Keratinocyte (primary cell): ENCODE data around the gene HOXA7. TPM values are rescaled to one million over a fixed set of nuclear protein-coding genes. Genes with fewer than 3 reads are reported as not detected.

Experiments
- DNase-seq: peaks from one replicate; pipeline ENCODE4 v3.0.0-alpha.2; 2011; ENCODE audit warnings: low read depth, missing footprints, low spot score
- FAIRE-seq: peaks from 2 replicates; lab custom pipeline; 2011; peaks lifted over from hg19 to GRCh38; lab: Jason Lieb, UNC
- H2AFZ ChIP-seq: 2 replicates; pipeline ENCODE4 v1.6.0; 2012; ENCODE audit warnings: low read length, control low read depth, inconsistent platforms; ENCODE audit not compliant: control insufficient read depth
- H3K27ac ChIP-seq: 2 replicates; pipeline ENCODE4 v1.5.1; 2011; ENCODE audit warnings: low read length; ENCODE audit not compliant: control insufficient read depth, insufficient read depth
- H3K27me3 ChIP-seq: 3 replicates; pipeline ENCODE4 v1.6.0; 2011; ENCODE audit warnings: low read length; ENCODE audit not compliant: control insufficient read depth, insufficient read depth; ENCODE audit errors: extremely low read depth
- H3K36me3 ChIP-seq, 2 experiments: 2 replicates in 1 of 2; 3 replicates in 1 of 2; pipeline ENCODE4 v1.5.1; 2011; ENCODE audit warnings: low read length in 2 of 2, mild to moderate bottlenecking in 1 of 2; ENCODE audit not compliant: control insufficient read depth in 2 of 2, insufficient read depth in 2 of 2; ENCODE audit errors: extremely low read depth in 1 of 2
- H3K4me1 ChIP-seq: 3 replicates; pipeline ENCODE4 v1.5.1; 2011; ENCODE audit warnings: low read length; ENCODE audit not compliant: control insufficient read depth, insufficient read depth; ENCODE audit errors: extremely low read depth
- H3K4me2 ChIP-seq: 3 replicates; pipeline ENCODE4 v1.6.0; 2011; ENCODE audit warnings: low read depth, low read length; ENCODE audit not compliant: control insufficient read depth, insufficient read depth; ENCODE audit errors: extremely low read depth
- H3K4me3 ChIP-seq, 3 experiments: fragments of 200-600 bp in 1 of 3; sonication (generic) in 1 of 3; 2 replicates in 2 of 3; 3 replicates in 1 of 3; pipeline ENCODE4 v1.5.1; 2011 to 2016; ENCODE audit warnings: low read length in 3 of 3, mild to moderate bottlenecking in 3 of 3, control low read depth in 2 of 3, inconsistent platforms in 1 of 3, low read depth in 1 of 3, mixed read lengths in 1 of 3, mixed run types in 1 of 3, moderate library complexity in 1 of 3; ENCODE audit not compliant: control insufficient read depth in 2 of 3, insufficient read depth in 2 of 3; ENCODE audit errors: extremely low read depth in 1 of 3
- H3K79me2 ChIP-seq: 2 replicates; pipeline ENCODE4 v1.6.0; 2012; ENCODE audit warnings: low read length; ENCODE audit not compliant: control insufficient read depth, insufficient read depth
- H3K9ac ChIP-seq: 3 replicates; pipeline ENCODE4 v1.6.0; 2011; ENCODE audit warnings: low read length; ENCODE audit not compliant: control insufficient read depth, insufficient read depth; ENCODE audit errors: extremely low read depth
- H3K9me1 ChIP-seq: 3 replicates; pipeline ENCODE4 v1.6.0; 2011; ENCODE audit warnings: low read length; ENCODE audit not compliant: control insufficient read depth, insufficient read depth; ENCODE audit errors: extremely low read depth
- H3K9me3 ChIP-seq: 2 replicates; pipeline ENCODE4 v1.5.1; 2012; ENCODE audit warnings: low read depth, low read length; ENCODE audit not compliant: control insufficient read depth
- H4K20me1 ChIP-seq: 3 replicates; pipeline ENCODE4 v1.6.0; 2011; ENCODE audit warnings: low read length; ENCODE audit not compliant: control insufficient read depth, insufficient read depth; ENCODE audit errors: extremely low read depth
- EZH2 ChIP-seq: IDR thresholded peaks from one replicate; pipeline ENCODE4 v1.6.1; 2012; ENCODE audit warnings: inconsistent platforms, mild to moderate bottlenecking, low read length, moderate library complexity
- dilution Hi-C: fragments of 300-500 bp; cut with MboI; formaldehyde crosslinking; loops from one replicate; pipeline ENCODE4 v1.7.0; 2020; ENCODE audit warnings: low sequenced_read_pairs; ENCODE audit not compliant: extremely low pct_ligation_motif_present
- polyA plus RNA-seq, 5 experiments: library from polyadenylated mRNA; depleted of rRNA in 3 of 5; stranded (reverse) in 3 of 5; stranded (forward) in 1 of 5; unstranded in 1 of 5; fragments of >200 nt; gene quantifications; 1 replicate in 1 of 5; 2 replicates in 3 of 5; 3 replicates in 1 of 5; pipeline versions ENCODE4 v1.2.1 to v1.2.3, GENCODE V29; 2011 to 2012; ENCODE audit warnings: missing spikeins in 2 of 5, low read depth in 1 of 5, low replicate concordance in 1 of 5
- TF ChIP-seq, protein P1 (sequence below), 3 experiments: IDR thresholded peaks in 1 of 3; conservative IDR thresholded peaks in 1 of 3; optimal IDR thresholded peaks in 1 of 3; 2 replicates in 2 of 3; 3 replicates in 1 of 3; pipeline versions ENCODE3 to v1.5.1; 2011; ENCODE audit warnings: low read length in 3 of 3, mild to moderate bottlenecking in 3 of 3, moderate library complexity in 2 of 3, control low read depth in 1 of 3, inconsistent platforms in 1 of 3; ENCODE audit not compliant: insufficient read depth in 2 of 3; ENCODE audit errors: extremely low read depth in 1 of 3

Gene HOXA7
- polyA plus RNA-seq, 1 donor (not counting 4 experiments of a cell fraction or from before 2014, with no cell fraction given) = 8.1 TPM

DNA sequence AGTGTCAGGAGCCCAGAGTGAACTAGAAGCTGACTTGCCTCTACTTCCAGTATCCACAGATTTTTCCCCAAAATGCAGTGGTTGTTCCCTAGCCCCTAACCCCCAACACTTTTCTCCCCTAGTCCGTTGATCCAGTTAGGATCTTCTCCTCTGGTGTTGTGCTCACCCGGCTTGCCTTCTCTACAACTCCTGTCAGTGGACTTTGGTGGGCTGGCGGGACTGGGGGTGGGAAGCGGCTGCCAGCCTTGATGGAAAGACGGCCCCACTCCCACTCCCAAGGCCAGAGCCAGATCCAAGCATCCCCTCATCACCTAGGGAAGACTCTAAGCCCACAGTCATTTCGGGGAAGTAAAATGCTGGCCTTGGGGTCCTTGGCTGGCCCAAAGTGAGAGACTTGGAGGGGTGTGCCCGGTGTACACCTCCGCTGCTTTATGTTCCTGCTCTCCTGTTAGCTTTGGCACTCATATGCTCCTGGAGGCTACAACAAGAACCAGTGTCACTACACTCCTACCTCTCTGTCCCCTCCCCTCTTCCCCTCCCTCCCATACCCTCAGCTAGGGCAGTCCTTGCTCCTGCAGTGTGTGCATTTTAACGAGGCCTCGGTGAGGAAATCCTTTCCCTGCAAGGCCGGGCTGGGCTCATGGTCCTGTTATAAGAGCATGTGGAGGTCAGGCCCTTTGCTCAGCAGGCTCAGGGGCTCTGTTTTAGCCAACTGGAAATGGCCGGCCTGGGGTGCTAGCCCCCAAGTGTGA is 18.6 kb upstream of the HOXA7 start:
- no peak for FAIRE-seq
- Histone ChIP-seq H3K4me3 (no peak overlapping the region), H4K20me1 (no peaks in the 10 kb centered on the region), H3K4me1 (peaks cover 25% of the 10 kb centered on the region), H3K27ac (no peak overlapping the region), H3K4me2 (no peak overlapping the region), H3K79me2 (peaks cover 31% of the 10 kb centered on the region), H3K36me3 (peaks cover 0 to 4% of the 10 kb centered on the region in 2 experiments), H3K9ac (no peak overlapping the region), H3K9me1 (no peaks in the 10 kb centered on the region), H2AFZ (no peak overlapping the region), H3K9me3 (no peaks in the 10 kb centered on the region), H3K27me3 (peaks cover 6% of the 10 kb centered on the region)
- no peak for DNase-seq
- dilution Hi-C loops = no loop called here
- TF ChIP-seq, protein P1, sequence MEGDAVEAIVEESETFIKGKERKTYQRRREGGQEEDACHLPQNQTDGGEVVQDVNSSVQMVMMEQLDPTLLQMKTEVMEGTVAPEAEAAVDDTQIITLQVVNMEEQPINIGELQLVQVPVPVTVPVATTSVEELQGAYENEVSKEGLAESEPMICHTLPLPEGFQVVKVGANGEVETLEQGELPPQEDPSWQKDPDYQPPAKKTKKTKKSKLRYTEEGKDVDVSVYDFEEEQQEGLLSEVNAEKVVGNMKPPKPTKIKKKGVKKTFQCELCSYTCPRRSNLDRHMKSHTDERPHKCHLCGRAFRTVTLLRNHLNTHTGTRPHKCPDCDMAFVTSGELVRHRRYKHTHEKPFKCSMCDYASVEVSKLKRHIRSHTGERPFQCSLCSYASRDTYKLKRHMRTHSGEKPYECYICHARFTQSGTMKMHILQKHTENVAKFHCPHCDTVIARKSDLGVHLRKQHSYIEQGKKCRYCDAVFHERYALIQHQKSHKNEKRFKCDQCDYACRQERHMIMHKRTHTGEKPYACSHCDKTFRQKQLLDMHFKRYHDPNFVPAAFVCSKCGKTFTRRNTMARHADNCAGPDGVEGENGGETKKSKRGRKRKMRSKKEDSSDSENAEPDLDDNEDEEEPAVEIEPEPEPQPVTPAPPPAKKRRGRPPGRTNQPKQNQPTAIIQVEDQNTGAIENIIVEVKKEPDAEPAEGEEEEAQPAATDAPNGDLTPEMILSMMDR (optimal IDR thresholded peaks at IDR 0.05 in 1 of 3, IDR thresholded peaks at IDR 0.05 in 1 of 3, conservative IDR thresholded peaks at IDR 0.05 in 1 of 3; ENCODE audit: extremely low read depth in 1 of 3, insufficient read depth in 2 of 3, low read length in 3 of 3) = no peak
- no peak for TF ChIP-seq EZH2

DNA sequence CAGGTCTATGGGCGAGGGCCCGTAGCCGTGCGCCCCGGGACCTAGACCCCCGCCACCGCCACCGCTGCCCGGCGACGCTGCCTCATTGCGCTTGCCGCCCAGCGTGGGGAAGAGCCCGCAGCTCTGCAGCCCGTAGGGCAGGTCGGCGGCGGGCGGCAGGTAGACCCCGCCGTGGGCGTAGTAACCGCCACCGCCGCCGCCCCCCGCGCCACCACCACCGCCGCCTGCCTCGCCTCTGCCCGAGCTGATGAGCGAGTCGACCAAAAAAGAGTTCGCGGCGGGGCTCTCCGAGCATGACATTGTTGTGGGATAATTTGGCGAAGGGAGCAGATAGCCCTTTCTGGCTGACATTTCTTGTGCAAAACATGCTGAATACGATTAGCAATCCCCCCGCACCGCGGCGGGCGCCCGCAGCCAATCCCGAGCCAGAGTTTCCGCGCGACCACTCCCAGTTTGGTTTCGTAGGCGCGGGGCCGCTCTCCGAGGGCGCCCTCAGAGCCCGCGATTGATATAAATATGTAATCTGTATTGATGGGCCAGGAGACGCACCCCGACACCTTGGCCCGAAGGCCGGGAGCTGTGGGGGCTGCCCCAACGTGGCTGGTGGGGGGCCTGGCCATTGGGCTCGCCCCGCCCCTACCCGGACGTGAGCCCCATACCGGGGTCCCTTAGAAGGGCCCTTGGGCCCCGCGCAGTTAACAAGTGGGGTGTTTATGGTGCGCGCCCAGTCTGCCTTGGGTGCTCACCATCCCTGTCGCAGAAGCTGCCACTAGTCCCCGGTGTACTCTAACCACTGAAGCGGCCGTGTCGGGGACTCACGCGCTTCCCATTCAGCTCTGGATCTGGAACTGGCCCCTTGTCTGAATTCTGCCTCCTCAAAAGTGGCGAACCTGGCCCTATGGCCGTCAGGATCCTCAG is 17.7 kb upstream of the HOXA7 start, which contains the start of gene HOXA10:
Gene HOXA10, minus strand, starts transcription at position 365 of the 918 bp plus-strand sequence. Its CDS starts 14 bp downstream, at position 351.
- Histone ChIP-seq H3K9me3 (no peaks in the 10 kb centered on the region), H3K9ac (peak within 1 kb of the TSS; percentile 83), H4K20me1 (no peaks in the 10 kb centered on the region), H2AFZ (peak within 1 kb of the TSS; percentile 67), H3K79me2 (peaks cover 35% of the 10 kb centered on the region), H3K4me3 (peak within 1 kb of the TSS; percentile 78 to 94 (median 84)), H3K4me1 (peaks cover 22% of the 10 kb centered on the region), H3K27me3 (peaks cover 6% of the 10 kb centered on the region), H3K4me2 (peak within 1 kb of the TSS; percentile 98), H3K36me3 (peaks cover 0 to 4% of the 10 kb centered on the region in 2 experiments), H3K9me1 (no peaks in the 10 kb centered on the region), H3K27ac (peak within 1 kb of the TSS; percentile 54)
- DNase-seq = no peak
- no peak for TF ChIP-seq EZH2
- TF ChIP-seq, protein P1 (optimal IDR thresholded peaks at IDR 0.05 in 1 of 3, IDR thresholded peaks at IDR 0.05 in 1 of 3, conservative IDR thresholded peaks at IDR 0.05 in 1 of 3; ENCODE audit: extremely low read depth in 1 of 3, insufficient read depth in 2 of 3, low read length in 3 of 3) = no peak
- dilution Hi-C loops = no loop called here
- no peak for FAIRE-seq
